HG03378 (cell line): ENCODE results near the gene TBCD.

ENCODE experiments used
- ATAC-seq: cut with Tn5 transposase; IDR thresholded peaks from one replicate; pipeline ENCODE4 v1.9.1; 2021; ENCODE audit warnings: mild to moderate bottlenecking, moderate library complexity; ENCODE audit not compliant: unreplicated experiment

TBCD gene

DNA sequence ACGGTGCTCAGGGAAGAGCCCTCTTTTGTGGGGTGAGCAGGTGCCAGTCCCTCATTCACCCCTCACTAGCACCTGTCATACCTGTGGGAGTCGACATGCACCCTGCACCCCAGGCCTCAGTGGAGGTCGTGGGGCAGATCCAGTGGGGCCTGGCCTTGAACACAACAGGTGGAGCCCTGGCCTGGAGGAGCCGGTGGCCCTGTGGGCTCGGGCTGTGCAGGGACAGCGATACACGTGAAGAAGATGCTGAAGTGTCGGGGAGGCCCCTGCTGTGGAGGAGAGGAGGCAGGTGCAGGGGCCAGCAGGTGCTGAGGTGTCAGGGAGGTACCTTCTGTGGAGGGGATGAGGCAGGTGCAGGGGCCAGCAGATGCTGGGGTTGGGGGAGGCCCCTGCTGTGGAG lies 56.1 kb downstream of the TBCD start:
- no peak for ATAC-seq

DNA sequence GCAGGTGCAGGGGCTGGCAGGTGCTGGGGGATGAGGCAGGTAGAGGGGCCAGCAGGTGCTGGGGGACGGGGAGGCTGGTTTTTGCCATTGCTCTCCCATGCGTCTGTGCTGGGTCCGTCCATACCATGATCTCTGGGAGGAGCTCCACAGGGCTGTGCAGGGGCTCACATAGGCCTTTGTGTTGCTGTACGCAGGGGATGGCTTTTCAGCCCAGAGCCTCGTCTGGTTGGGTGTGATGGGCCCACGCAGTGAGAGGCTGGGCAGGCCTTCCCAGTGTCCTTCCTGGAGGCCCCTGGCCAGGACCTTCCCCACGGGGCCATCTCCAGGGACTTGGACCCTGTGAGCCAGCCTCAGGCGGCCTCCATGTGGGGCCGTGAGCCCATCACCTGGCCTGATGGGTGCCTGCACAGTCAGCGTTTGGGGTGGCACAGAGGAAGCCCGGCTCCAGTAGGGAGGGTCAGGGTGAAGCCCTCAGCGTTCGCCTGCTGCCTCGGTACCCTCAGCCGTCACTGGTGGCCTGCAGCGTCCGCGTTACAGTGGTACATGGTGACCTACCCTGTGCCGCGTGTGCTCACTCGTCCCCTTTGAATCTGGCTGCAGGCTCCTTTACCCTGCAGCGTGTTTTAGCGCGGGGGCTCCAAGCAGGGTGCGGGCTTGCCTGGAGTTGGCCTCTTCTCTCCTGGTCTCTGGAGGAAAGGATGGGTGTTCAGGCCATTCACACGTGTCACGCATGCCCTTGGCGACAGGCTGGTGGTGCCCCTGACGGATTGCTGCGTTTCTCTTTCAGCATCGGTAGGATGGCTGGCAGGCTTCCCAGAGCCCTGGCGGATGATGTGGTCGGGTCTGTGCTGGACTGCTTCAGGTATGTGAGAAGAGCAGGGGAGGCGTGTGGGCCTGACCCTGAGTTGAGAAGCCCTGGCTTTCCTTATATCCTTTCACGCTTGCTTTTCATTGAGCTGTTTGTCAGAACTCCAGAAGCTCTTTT lies 57.3 kb downstream of the TBCD start:
- no peak for ATAC-seq

DNA sequence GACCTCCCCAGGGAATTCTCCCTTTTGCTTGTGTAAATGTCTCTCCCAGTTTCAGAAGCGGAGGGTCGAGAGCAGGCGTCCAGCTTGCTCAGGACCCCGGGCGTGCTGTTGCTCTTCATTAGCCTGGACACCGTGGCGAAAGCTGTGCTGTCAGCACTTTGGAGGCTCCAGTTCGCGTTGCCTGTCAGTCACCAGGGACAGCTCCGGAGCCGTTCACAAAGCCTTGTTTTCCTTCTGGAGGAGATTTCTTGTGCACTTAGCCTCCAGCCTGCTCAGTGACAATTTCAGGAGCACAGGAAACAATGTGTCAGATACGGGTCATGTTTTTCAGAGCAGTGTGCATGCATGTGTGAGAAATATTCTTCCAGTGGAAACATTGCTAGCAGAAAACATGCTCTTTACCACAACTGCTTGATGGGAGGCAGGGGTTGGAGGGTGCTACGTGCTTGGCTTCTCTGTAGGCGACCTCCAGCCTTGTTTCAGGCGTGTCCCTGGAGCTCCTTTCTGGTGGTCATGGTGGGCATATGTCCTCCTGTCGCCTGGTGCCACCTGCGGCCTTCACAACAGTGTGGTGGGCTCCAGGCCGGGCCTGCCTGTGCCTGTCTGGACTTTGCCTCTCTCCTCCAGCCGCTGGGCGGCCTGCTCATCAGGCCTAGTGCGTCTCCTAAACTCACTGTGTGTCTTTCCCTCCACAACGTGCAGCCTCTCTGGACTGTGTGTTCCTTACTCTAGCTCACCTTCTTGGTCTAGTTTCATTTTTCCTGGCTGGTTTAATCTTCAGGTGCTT lies 59.0 kb downstream of the TBCD start:
- ATAC-seq, result no peak

DNA sequence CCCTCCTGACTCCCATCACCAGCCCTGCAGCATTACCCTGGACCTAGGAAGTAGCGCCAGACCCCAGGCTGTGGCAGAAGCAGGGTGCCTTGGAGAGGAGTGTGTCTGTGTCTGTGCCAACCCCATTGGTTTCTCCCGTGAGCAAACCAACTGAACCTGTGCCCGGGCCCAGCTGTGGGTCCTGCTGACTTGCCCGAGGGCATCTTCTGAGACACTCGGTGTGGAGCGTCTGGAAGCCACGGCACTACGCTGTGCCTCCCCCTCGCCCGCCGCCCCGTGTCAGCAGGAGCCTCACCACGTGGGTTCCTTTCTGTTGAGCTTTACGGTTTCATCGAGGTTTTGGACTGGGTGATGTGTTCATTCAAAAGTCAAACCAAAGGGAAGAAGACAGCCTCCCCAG lies 60.2 kb downstream of the TBCD start:
- no peak for ATAC-seq

DNA sequence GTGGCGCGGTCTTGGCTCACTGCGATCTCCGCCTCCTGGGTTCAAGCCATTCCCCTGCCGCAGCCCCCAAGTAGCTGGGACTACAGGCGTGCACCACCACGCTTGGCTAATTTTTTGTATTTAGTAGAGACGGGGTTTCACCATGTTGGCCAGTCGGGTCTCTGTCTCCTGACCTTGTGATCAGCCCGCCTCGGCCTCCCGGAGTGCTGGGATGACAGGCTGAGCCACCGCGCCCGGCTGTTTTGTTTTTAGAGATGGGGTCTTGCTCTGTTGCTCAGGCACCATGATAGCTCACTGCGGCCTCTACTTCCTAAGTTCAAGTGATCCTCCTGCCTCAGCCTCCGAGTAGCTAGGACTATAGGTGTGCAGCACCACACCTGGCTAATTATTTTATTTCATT lies 60.7 kb downstream of the TBCD start:
- ATAC-seq, result no peak

DNA sequence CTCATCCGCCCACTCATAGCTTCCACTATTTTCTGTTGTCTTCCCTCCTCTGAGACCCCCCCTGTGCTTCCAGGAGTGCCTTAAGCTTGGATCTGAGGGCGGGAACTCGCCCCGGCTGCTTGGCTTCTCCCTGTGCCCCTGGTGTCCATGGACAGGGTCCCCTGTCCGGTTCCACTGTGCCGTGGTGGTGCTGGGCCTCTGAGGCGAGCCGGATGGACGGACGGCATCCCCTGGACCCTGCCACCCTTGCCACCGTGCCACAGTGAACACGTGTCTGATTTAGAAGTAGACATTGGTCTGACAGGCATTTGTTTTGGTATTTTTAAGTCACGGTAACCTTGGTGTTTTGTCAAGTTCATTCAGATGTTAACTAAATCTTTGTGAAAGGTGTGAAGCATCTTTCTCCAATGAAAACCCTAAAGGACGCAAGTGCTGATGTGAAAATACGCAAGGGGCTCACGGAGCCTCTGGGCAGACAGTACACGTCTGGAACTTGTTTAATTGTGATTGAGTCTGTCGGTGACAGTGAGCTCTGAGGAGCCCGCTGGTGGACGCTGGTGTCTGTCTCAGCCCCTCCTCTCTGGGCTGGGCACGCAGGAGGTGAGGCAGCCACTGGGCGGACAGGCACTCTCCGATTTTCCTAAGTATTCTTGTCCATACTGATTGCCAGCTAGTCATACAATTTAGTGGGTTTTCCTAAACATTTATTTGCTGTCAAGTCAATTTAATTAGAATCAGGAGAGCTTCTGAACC lies 61.6 kb downstream of the TBCD start:
- ATAC-seq, result no peak

DNA sequence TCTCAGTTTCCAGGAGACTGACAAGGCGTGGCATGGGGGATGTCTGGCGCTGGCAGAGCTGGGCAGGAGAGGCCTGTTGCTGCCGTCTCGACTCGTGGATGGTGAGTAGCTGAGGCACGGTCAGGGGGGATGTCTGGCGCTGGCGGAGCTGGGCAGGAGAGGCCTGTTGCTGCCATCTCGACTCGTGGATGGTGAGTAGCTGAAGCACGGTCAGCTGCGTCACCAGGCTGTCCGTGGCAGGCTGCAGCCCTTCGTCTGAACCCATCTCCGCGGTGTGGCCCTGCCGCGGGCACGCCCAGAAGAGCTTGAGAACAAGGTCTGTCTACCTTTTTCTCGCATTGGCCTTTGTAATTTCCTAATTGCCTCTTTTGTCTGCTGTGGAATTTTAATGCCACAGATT lies 63.0 kb downstream of the TBCD start:
- no peak for ATAC-seq

DNA sequence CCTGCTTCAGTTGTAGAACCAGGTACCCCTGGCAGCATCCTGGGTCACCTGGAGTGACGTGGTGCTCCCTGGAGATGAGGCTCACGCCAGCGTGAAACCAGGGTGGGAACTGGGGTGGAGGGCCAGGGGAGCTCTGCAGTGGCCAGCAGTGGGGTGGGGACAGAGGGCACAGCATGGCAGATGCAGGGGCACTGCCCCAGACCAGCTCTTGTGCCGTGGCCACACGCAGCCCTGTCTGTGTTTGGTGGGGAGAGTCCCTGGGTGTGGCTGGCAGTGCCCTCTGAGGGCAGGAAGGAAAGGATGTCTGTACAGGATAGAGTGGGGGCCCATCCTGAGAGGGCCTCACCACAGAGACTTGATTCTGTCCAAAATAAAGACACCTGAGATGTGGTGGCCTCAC lies 63.5 kb downstream of the TBCD start:
- ATAC-seq, result no peak

DNA sequence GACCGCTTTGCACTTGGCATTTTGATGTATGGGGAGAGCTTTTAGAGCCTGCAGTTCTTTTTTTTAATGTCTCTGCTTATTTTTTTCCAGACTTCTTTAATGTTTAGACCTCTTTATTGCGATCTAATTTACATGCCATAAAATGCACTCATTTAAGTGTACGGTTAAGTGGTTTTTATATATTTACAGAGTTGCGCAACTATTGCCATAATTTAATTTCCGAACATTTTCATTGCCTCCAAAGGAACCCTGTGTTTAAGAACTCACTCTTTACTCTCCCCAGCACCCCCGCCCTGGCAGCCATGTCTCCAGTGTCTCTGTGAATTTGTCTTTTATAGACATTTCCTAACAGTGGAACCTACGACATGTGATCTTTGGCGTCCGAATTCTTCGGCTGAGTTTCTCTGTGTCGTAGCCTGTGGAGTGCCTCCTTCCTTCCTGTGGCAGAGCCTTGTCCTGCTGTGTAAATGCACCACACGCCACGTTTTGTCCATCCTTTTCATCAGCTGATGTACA lies 64.0 kb downstream of the TBCD start:
- ATAC-seq, result no peak

DNA sequence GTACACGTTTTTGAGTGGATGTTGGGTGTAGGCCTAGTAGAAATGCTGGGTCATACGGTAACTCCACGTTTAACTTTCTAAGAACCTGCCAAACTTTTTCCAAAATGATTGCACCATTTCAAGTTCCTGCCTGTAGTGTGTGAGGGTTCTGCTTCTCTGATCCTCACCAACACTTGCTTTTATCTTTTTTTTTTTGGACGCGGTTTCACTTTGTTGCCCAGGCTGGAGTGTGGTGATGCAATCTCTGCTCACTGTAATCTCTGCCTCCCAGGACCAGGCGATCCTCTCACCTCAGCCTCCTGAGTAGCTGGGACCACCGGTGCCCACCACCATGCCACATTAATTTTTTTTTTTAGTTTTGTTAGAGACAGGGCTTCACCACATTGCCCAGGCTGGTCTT lies 64.5 kb downstream of the TBCD start:
- ATAC-seq, result no peak

DNA sequence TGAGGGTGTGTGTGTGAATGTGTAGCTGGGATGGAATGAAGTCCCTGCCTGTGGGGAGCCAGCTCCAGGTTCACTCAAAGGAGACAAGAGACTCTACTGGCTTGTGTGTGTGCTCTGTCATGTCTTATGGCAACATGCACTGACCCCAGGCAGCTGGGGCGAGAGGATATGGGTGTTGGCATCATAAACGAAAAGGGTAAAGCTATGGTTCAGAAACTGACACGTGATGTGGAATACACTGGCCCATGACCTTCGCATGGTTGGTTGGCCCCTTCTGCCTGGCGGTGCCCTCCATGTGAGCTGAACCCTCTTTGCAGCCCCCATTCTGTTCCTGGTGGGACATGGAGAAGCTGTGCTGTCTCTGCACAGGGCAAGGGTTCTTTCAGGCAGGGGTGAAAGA lies 66.1 kb downstream of the TBCD start:
- ATAC-seq, result no peak

DNA sequence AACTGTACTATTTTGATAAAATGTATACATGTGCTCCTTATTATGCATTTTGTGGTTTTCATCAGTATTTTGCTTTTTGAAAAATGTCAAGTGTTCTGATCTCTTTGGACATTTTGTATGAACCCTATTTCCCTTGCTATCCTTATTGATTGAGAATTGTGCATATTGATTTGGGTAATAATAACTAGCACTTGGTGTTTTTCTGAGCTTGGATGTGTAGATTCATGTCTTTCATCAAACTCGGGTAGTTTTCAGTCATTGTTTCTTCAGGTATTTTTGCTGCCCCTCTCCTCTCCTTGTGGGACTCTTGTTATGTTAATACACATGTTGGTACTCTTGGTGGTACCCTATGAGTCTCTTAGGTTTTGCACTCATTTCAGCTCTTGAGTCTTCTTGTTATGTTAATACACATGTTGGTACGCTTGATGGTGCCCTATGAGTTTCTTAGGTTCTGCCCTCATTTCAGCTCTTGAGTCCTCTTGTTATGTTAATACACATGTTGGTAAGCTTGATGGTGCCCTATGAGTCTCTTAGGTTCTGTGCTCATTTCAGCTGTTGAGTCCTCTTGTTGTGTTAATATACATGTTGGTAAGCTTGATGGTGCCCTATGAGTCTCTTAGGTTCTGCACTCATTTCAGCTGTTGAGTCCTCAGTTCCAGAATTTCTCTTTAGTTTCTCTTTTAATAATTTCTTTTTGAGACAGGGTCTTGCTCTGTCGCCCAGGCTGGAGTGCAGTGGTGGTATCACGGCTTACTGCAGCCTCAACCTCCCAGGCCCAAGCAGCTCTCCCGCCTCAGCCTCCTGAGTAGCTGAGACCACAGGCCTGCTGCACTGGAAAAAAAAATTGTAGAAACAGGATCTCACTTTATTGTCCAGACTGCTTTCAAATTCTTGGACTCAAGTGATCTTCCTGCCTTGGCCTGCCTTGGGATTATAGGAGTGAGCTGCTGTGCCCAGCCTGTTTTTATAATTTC lies 68.7 kb downstream of the TBCD start:
- ATAC-seq, result no peak

DNA sequence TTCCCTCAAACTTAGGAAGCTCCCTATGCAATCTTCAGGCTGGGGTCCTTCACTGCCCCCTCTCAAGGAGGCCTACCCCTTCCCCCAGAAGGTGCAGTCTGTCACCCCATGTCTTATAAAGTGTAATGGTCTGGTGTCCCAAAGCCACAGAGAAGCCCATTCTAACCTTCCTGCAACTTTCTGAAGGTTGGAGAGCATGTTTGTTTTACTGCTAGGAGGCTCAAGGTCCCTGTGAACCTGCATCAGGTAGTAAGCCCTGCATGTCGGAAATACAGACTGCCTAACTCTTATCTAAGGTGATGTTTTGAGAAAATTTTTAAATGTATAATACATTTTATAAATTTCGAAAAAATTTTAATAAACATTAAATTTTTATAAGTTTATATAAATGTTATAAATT lies 69.7 kb downstream of the TBCD start:
- ATAC-seq, result no peak

DNA sequence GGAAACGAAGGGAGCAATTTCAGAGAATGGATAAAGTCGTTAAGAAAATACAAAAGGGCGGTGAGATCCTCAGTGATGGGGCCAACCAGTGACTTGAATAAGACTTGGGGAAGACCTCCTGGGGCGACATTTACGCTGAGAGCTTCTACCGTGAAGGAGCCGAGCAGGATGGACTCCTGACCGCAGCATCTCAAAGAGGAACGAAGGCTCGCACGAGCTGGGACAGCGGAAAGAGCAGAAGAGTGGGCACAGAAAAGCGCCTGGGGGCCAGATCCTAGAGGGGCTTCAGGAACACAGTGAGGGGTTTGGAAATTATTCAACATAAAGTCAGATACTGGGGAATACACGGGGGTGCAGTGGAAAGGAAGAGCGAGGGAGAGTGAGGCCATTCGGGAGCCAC lies 70.4 kb downstream of the TBCD start:
- no peak for ATAC-seq

DNA sequence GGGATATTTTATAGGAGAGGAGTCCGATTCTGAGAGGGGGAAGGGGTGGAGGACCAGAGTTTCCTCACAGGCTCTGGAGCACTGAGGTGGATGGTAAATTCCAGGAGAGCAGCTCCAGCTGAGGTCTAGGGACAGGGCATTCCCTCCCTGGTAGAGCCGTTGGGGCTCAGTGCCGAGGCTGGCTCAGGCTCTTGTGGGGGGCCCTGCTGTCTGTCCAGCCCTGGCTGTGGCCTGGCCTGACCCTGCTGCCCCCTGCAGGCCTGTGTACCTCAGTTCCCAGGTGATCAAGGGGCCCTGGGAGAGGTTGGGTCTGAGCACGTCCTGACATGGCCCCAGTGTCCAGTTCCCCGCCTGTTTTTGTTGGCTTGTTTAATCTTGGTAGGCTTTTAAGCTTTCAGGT lies 71.1 kb downstream of the TBCD start:
- no peak for ATAC-seq

DNA sequence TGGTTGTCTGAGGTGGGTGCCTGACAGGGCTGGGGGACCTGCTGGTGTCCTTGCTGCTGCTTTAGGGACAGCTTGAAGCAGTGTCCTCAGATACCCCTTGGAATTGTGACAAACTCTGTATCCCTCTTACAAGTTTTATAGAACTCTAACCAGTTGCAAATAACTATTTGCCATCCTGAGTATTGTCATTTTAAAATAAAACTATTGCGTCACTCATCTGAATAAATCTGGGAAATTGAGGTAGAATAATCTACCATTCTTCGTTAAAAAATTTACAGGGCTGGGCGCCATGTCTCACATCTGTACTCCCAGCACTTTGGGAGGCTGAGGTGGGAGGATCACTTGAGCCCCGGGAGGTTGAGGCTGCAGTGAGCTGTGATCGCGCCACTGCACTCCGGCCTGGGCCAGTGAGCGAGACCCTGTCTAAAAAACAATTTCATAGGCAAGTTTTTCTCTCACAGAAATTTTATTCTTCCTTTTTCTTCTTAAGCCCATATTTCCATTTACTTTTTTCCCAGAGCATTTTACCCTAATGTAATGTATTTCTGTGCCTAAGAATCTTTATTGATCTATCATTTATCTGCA lies 73.8 kb downstream of the TBCD start:
- no peak for ATAC-seq

DNA sequence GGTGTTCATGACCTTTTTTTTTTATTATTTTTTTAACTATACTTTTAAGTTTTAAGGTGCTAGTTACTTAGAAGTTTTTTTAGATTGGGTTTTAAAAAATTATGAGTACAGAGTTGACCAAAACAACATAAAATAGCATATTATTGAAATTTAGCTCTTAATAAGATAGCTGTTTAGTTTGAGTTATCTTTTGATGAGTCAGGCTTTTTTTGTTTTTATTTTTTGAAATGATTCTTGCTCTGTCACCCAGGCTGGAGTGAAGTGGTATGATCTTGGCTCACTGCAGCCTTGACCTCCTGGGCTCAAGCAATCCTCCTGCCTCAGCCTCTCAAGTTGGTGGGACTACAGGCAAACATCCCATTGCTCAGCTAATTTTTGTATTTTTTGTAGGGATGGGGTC lies 74.3 kb downstream of the TBCD start:
- ATAC-seq, result no peak

DNA sequence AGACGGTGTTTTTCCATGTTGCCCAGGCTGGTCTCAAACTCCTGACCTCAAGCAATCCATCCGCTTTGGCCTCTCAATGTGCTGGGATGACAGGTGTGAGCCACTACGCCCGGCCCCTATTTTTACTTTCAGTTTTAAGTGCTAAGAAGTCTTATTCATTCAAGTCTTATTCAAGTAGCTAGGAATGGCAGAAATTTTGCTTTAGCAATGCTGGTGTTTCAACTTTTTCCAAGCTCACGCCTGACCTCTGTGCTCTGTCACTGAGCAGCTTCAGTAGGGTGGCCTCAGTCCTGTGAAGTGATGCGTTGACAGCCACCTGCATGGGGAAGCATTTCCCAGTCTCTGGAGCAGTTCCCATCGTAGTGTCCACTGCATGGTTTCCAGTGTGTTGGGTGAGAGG lies 75.1 kb downstream of the TBCD start:
- ATAC-seq, result no peak

DNA sequence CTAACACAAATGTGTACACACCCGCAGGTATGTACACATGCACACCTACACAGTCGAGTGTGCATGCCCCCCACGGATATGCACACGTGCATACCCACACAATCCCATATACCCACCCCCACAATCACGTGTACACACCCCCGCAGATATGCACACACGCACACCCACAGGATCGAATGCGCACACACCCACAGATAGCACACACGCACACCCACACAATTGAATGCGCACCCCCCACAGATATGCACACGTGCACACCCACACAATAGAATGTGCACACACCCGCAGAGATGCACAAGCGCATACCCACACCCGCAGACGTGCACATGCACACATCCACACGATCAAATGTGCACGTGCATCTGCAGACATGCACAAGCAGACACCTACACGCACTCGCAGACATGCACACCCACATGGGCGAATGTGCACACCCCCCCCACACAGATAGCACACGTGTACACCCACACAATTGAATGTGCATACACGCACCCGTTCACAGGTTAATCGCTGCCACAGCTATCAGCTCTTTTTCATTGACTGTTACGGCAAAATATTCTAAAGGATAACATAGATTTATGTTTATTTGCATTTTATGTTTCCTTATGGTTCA lies 77.1 kb downstream of the TBCD start:
- no peak for ATAC-seq
